ENCODE results near the gene GNAI3. TPM values are rescaled to one million over a fixed set of nuclear protein-coding genes. Genes with fewer than 3 reads are reported as not detected.

The GNAI3 gene
- total and polyA plus RNA-seq, 2 of the 8 experiments (the other 6 are each of a cell fraction or from before 2014, with no cell fraction given): 4.0 to 9.8 TPM

- H2BK15ac ChIP-seq (ENCODE audit: low read length): no peak overlapping the region
- no peak overlapping the region for H2BK120ac ChIP-seq (replicated peaks; ENCODE audit: low read depth, low read length)
- FAIRE-seq: no peak
- no peaks in the 10 kb centered on the region for H3K79me1 ChIP-seq (ENCODE audit: low read depth, low read length)
- H3K36me3 ChIP-seq (ENCODE audit: control insufficient read depth in 2 of 4, insufficient read depth in 4 of 4, low read length in 3 of 4): peaks cover 0 to 2% (median 0%) of the 10 kb centered on the region in 4 experiments; a peak in 2 of 8 replicates
- H3K4ac ChIP-seq (replicated peaks; ENCODE audit: insufficient read length, low read depth, low read length): no peak overlapping the region
- no peaks in the 10 kb centered on the region for H3K9me3 ChIP-seq (ENCODE audit: insufficient read depth in 2 of 2, low read depth in 1 of 2, low read length in 1 of 2)
- no peak overlapping the region for H3K27ac ChIP-seq (ENCODE audit: low read depth, low read length)
- peaks cover 0 to 11% (median 5%) of the 10 kb centered on the region in 4 experiments; a peak in 5 of 7 replicates for H3K4me1 ChIP-seq (replicated peaks in 1 of 4; ENCODE audit: control insufficient read depth in 3 of 4, insufficient read depth in 4 of 4, low read length in 3 of 4)
- no peak overlapping the region for H3K4me2 ChIP-seq (ENCODE audit: insufficient read depth in 1 of 2, low read depth in 2 of 2, low read length in 2 of 2)
- peaks cover 0 to 2% of the 10 kb centered on the region in 2 experiments for H4K20me1 ChIP-seq (replicated peaks in 1 of 2; ENCODE audit: control insufficient read depth in 1 of 2, insufficient read depth in 2 of 2, low read length in 2 of 2)
- CTCF ChIA-PET (ENCODE audit: partially characterized antibody): interaction anchor here (0.7 to 43.7 kb wide), 7 partner anchors 5 to 232 kb away, joined by 3 to 1755 read pairs (median 18); partner anchors contain the start of genes AMIGO1, ATXN7L2, CYB561D1 and GPR61
- H4K8ac ChIP-seq (ENCODE audit: extremely low read depth, insufficient read depth, low read length): no peak overlapping the region
- H3K4me3 ChIP-seq (ENCODE audit: extremely low read depth in 1 of 4, insufficient read depth in 2 of 4, low read depth in 3 of 4, low read length in 4 of 4): no peak overlapping the region
- WGBS, 2 experiments (ENCODE audit: extremely low coverage in 1 of 2, insufficient coverage in 1 of 2, insufficient read length in 1 of 2, insufficient replicate concordance in 2 of 2, low coverage in 1 of 2, low lambda C conversion rate in 2 of 2, missing lambda C conversion rate in 1 of 2): 79% methylated on average over 5 of the region's 5 CpGs; no CpG with 5 or more reads in 1 of the 2 experiments
- no peak overlapping the region for H2BK5ac ChIP-seq (ENCODE audit: low read depth, low read length)
- H3K23ac ChIP-seq (ENCODE audit: insufficient read length): no peak overlapping the region
- no peaks in the 10 kb centered on the region for H3K23me2 ChIP-seq (ENCODE audit: low read depth, low read length)
- no peak overlapping the region for H3K18ac ChIP-seq (ENCODE audit: extremely low read depth, low read length)
- H3K79me2 ChIP-seq (ENCODE audit: control insufficient read depth in 1 of 2, insufficient read depth in 2 of 2, low read length in 2 of 2): no peaks in the 10 kb centered on the region
- no peak overlapping the region for H3K9ac ChIP-seq (replicated peaks in 1 of 4; ENCODE audit: extremely low read depth in 1 of 4, low read depth in 3 of 4, low read length in 3 of 4)
- H3K14ac ChIP-seq (ENCODE audit: insufficient read length): no peak overlapping the region
- H4K91ac ChIP-seq (replicated peaks; ENCODE audit: insufficient read length, low read length): no peak overlapping the region
- no peak overlapping the region for H2BK20ac ChIP-seq (ENCODE audit: low read length)
- H2AFZ ChIP-seq (ENCODE audit: low read length): no peak overlapping the region
- H3K56ac ChIP-seq (replicated peaks; ENCODE audit: insufficient read length, low read depth, low read length): no peak overlapping the region
- H3K27me3 ChIP-seq (replicated peaks in 1 of 4; ENCODE audit: control insufficient read depth in 3 of 4, extremely low read depth in 1 of 4, insufficient read depth in 3 of 4, low read length in 3 of 4): no peaks in the 10 kb centered on the region
- no peak overlapping the region for H2BK12ac ChIP-seq (ENCODE audit: low read depth, low read length)
- H4K5ac ChIP-seq (ENCODE audit: insufficient read length, low read depth, low read length): no peak overlapping the region
- no peak for DNase-seq (ENCODE audit: low read depth in 1 of 2, low spot score in 2 of 2)
- no peak overlapping the region for H2AK5ac ChIP-seq (ENCODE audit: low read depth, low read length)
- POLR2A ChIA-PET (ENCODE audit: partially characterized antibody): interaction anchor here (2.1 to 2.5 kb wide), 2 partner anchors 9 to 30 kb away, joined by 7 read pairs; partner anchors contain the start of gene AMIGO1
- TF ChIP-seq CEBPB (IDR thresholded peaks at IDR 0.05; ENCODE audit: low read depth, low read length) (no peak), EGR1 (IDR thresholded peaks at IDR 0.05; ENCODE audit: borderline replicate concordance, low read depth, low read length) (no peak), KDM5A (IDR thresholded peaks at IDR 0.05; ENCODE audit: low read length) (no peak), JUND (IDR thresholded peaks at IDR 0.05; ENCODE audit: low read length) (no peak), CBX5 (IDR thresholded peaks at IDR 0.05; ENCODE audit: low read depth, low read length) (no peak), SP4 (IDR thresholded peaks at IDR 0.05; ENCODE audit: low read length) (no peak), TAF1 (IDR thresholded peaks at IDR 0.05; ENCODE audit: low read depth, low read length) (no peak), RFX5 (IDR thresholded peaks at IDR 0.05; ENCODE audit: borderline replicate concordance, low read depth, low read length) (no peak), USF2 (IDR thresholded peaks at IDR 0.05; ENCODE audit: low read length) (no peak), CBX8 (IDR thresholded peaks at IDR 0.05; ENCODE audit: borderline replicate concordance, low read depth, low read length) (no peak), TBP (IDR thresholded peaks at IDR 0.05; ENCODE audit: low read depth, low read length) (no peak), ASH2L (IDR thresholded peaks at IDR 0.05; ENCODE audit: low read length) (no peak)
Observed at GRCh38 chr1:109500941-109501381, 47.5 kb upstream of the GNAI3 start.

Data from H1 (cell line).